HCT116 (cell line): ENCODE results near the gene CUX1. TPM values are rescaled to one million over a fixed set of nuclear protein-coding genes. Genes with fewer than 3 reads are reported as not detected.

Source experiments
- ATAC-seq: fragments of 200-7000 bp; cut with Tn5 transposase; 2 replicates; pipeline ENCODE4 v1.9.1; 2020; ENCODE audit warnings: mild to moderate bottlenecking, moderate library complexity
- BruUV-seq: library from RNA; stranded (reverse); fragments of 400-500 nt; replicated peaks from 2 replicates; lab custom pipeline; 2021; lab: Mats Ljungman, UMichigan
- CTCF ChIA-PET: fragments of 300-600 bp; sonication (Branson Sonifier 250); formaldehyde crosslinking; loops from one replicate; lab custom pipeline; 2021; ENCODE audit warnings: antibody characterized with exemption; lab: Charles Lee
- POLR2A ChIA-PET: fragments of 300-600, 350-600 bp; sonication (Branson Sonifier 250); formaldehyde crosslinking; loops from one replicate; lab custom pipeline; 2021; ENCODE audit warnings: antibody characterized with exemption; lab: Charles Lee
- RAD21 ChIA-PET, 2 experiments: fragments of 300-600 bp; sonication (Branson Sonifier 250); formaldehyde crosslinking; loops; one replicate each; lab custom pipeline; 2023; ENCODE audit warnings: low total read pairs in 2 of 2; ENCODE audit not compliant: uncharacterized antibody in 2 of 2, unreplicated experiment in 2 of 2, low non-redundant PET in 1 of 2; lab: Charles Lee
- DNase-seq: peaks from one replicate; pipeline ENCODE4 v3.0.0-alpha.2; 2010; ENCODE audit warnings: low read depth, low spot score
- H2AFZ ChIP-seq: fragments of 200-600 bp; shearing (Covaris generic), sonication (generic); 2 replicates; pipeline ENCODE4 v1.6.1; 2017; ENCODE audit warnings: low read depth, mixed run types, mixed read lengths, antibody characterized with exemption, low read length; ENCODE audit not compliant: poor library complexity, severe bottlenecking
- H3K27ac ChIP-seq: 2 replicates; pipeline ENCODE4 v1.5.1; 2012; ENCODE audit warnings: low read depth, low read length
- H3K27me3 ChIP-seq: fragments of 200-600 bp; sonication (generic); 2 replicates; pipeline ENCODE4 v1.6.1; 2016; ENCODE audit warnings: mixed run types, low read length, mixed read lengths; ENCODE audit not compliant: insufficient read depth
- H3K36me3 ChIP-seq, 2 experiments: fragments of 200-500 bp in 1 of 2; fragments of 200-600 bp in 1 of 2; sonication (Bioruptor generic) in 1 of 2; sonication (generic) in 1 of 2; 2 replicates each; pipeline versions ENCODE4 v1.5.1 to v1.6.1; 2014 to 2016; ENCODE audit warnings: low read length in 2 of 2, inconsistent platforms in 1 of 2, mixed read lengths in 1 of 2, mixed run types in 1 of 2; ENCODE audit not compliant: insufficient read depth in 2 of 2, control insufficient read depth in 1 of 2
- H3K4me1 ChIP-seq, 2 experiments: fragments of 200-600 bp in 1 of 2; sonication (generic) in 1 of 2; 2 replicates each; pipeline versions ENCODE4 v1.5.1 to v1.6.1; 2012 to 2017; ENCODE audit warnings: low read length in 2 of 2, inconsistent platforms in 1 of 2, mild to moderate bottlenecking in 1 of 2, mixed read lengths in 1 of 2, mixed run types in 1 of 2, moderate library complexity in 1 of 2; ENCODE audit not compliant: insufficient read depth in 2 of 2, control insufficient read depth in 1 of 2
- H3K4me2 ChIP-seq: fragments of 200-600 bp; sonication (generic); 2 replicates; pipeline ENCODE4 v1.6.1; 2017; ENCODE audit warnings: mixed run types, low read length, mixed read lengths
- H3K4me3 ChIP-seq, 2 experiments: fragments of 200-600 bp in 1 of 2; sonication (generic) in 1 of 2; replicated peaks in 1 of 2; 2 replicates each; pipeline ENCODE4 v1.5.1; 2011 to 2016; ENCODE audit warnings: low read length in 2 of 2, control low read depth in 1 of 2, low read depth in 1 of 2, mild to moderate bottlenecking in 1 of 2, mixed read lengths in 1 of 2, mixed run types in 1 of 2
- H3K79me2 ChIP-seq: fragments of 200-600 bp; sonication (generic); 2 replicates; pipeline ENCODE4 v1.6.1; 2017; ENCODE audit warnings: mild to moderate bottlenecking, mixed run types, low read length, moderate library complexity, mixed read lengths; ENCODE audit not compliant: insufficient read depth
- H3K9ac ChIP-seq: fragments of 200-600 bp; sonication (generic); 2 replicates; pipeline ENCODE4 v1.6.1; 2016; ENCODE audit warnings: low read length, mixed read lengths
- H3K9me2 ChIP-seq: fragments of 200-600 bp; sonication (generic), shearing (Covaris generic); 2 replicates; pipeline ENCODE4 v1.6.1; 2017; ENCODE audit warnings: mixed run types, mild to moderate bottlenecking, moderate library complexity; ENCODE audit not compliant: insufficient read depth
- H3K9me3 ChIP-seq, 2 experiments: fragments of 200-500 bp in 1 of 2; fragments of 200-600 bp in 1 of 2; sonication (Bioruptor generic) in 1 of 2; sonication (generic) in 1 of 2; 2 replicates each; pipeline ENCODE4 v1.6.1; 2014 to 2017; ENCODE audit warnings: low read length in 2 of 2, mixed read lengths in 2 of 2, inconsistent platforms in 1 of 2, low read depth in 1 of 2, mild to moderate bottlenecking in 1 of 2, mixed run types in 1 of 2, moderate library complexity in 1 of 2; ENCODE audit not compliant: control insufficient read depth in 1 of 2, insufficient read depth in 1 of 2
- H4K20me1 ChIP-seq: fragments of 200-600 bp; sonication (generic), shearing (Covaris generic); 2 replicates; pipeline ENCODE4 v1.6.1; 2017; ENCODE audit warnings: mixed run types, mild to moderate bottlenecking, moderate library complexity; ENCODE audit not compliant: insufficient read depth
- CBX3 ChIP-seq: IDR thresholded peaks from 2 replicates; pipeline ENCODE4 v1.6.1; 2012; ENCODE audit warnings: low read depth
- EGR1 ChIP-seq: IDR thresholded peaks from 2 replicates; pipeline ENCODE4 v1.6.1; 2012; ENCODE audit warnings: low read depth
- ELF1 ChIP-seq: IDR thresholded peaks from 2 replicates; pipeline ENCODE4 v1.6.1; 2012; ENCODE audit warnings: low read depth, borderline replicate concordance
- EZH2 ChIP-seq: fragments of 200-600 bp; sonication (generic); IDR thresholded peaks from 2 replicates; pipeline ENCODE4 v1.6.1; 2017; ENCODE audit warnings: antibody characterized with exemption, mixed run types
- JUND ChIP-seq: IDR thresholded peaks from 2 replicates; pipeline ENCODE4 v1.6.1; 2012
- SIN3A ChIP-seq: IDR thresholded peaks from 2 replicates; pipeline ENCODE4 v1.6.1; 2012; ENCODE audit warnings: low read depth
- SP1 ChIP-seq: IDR thresholded peaks from 2 replicates; pipeline ENCODE4 v1.6.1; 2012; ENCODE audit warnings: low read depth
- SRF ChIP-seq: IDR thresholded peaks from 2 replicates; pipeline ENCODE4 v1.6.1; 2012; ENCODE audit warnings: low read depth
- intact Hi-C: fragments of 100-400 bp; cut with micrococcal nuclease; formaldehyde crosslinking; loops from 2 replicates; pipeline ENCODE4 v1.10.0; 2022
- total RNA-seq: library from RNA; stranded (reverse); gene quantifications from one replicate; pipeline ENCODE4 v1.2.1, GENCODE V29; 2021; ENCODE audit not compliant: unreplicated experiment
- TF ChIP-seq, protein P1 (sequence below): IDR thresholded peaks from 2 replicates; pipeline ENCODE4 v1.6.1; 2011; ENCODE audit warnings: mild to moderate bottlenecking, low read length, moderate library complexity; ENCODE audit not compliant: insufficient replicate concordance; ENCODE audit errors: extremely low read depth
- TF ChIP-seq, protein P2 (sequence below): IDR thresholded peaks from 2 replicates; pipeline ENCODE4 v1.6.1; 2012
- TF ChIP-seq, protein P3 (sequence below), 3 experiments: fragments of 200-600 bp in 1 of 3; sonication (generic) in 1 of 3; IDR thresholded peaks in 2 of 3; conservative IDR thresholded peaks in 1 of 3; 2 replicates each; pipeline ENCODE4 v1.5.1; 2012 to 2017; ENCODE audit warnings: low read depth in 2 of 3, low read length in 2 of 3, antibody characterized with exemption in 1 of 3, borderline replicate concordance in 1 of 3, control low read depth in 1 of 3, mild to moderate bottlenecking in 1 of 3, mixed read lengths in 1 of 3, mixed run types in 1 of 3, moderate library complexity in 1 of 3; ENCODE audit not compliant: insufficient read depth in 1 of 3

The CUX1 gene
- total RNA-seq, 1 experiment from 2014 or later = 68.9 TPM

DNA sequence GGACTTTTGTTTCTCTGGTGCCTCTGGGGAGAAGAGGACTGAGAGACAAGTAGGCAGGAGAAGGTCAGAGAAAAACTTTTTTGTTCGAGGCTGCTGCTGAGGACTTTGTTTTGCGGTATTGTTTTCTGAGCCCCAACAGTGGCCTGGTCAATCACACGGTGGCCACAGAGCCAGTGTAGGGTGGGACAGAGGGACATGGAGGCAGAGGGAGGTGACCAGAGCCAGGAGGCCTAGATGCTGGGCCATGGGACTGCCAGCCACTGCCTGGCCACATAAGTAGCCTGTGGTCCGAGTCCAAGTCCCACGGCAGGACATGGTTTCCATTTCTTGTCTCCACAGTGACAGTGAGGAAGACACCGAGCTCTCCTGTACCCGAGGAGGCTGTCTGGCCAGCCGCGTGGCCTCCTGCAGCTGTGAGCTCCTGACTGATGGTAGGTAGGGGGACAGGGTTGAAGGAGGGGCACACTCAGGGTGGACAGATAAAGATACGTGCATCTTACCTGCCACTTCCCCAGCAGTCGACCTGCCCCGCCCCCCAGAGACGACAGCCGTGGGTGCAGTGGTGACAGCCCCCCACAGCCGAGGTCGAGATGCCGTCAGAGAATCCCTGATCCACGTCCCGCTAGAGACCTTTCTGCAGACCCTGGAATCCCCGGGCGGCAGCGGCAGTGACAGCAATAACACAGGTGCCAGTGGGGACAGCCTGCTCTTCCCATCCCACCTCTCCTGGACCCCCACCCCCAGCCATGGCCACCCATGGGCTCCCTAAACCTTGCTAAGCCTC lies 496.8 kb downstream of the CUX1 start:
- no peaks in the 10 kb centered on the region for H3K27me3 ChIP-seq
- no peak overlapping the region for H3K4me2 ChIP-seq
- no peak for DNase-seq
- no peaks in the 10 kb centered on the region; a peak in 1 of 4 replicates for H3K36me3 ChIP-seq
- H3K4me1 ChIP-seq = peaks cover 7 to 10% of the 10 kb centered on the region in 2 experiments
- H3K9me2 ChIP-seq = no peaks in the 10 kb centered on the region
- H3K4me3 ChIP-seq = no peak overlapping the region
- CTCF ChIA-PET = no interaction called here
- ATAC-seq = no peak
- no peaks in the 10 kb centered on the region for H3K9me3 ChIP-seq
- H3K9ac ChIP-seq = no peak overlapping the region
- RAD21 ChIA-PET = no interaction called here
- POLR2A ChIA-PET = no interaction called here
- intact Hi-C loops = no loop called here
- TF ChIP-seq JUND (no peak), ELF1 (no peak), SP1 (no peak), EGR1 (no peak), SIN3A (no peak), EZH2 (no peak), CBX3 (no peak), SRF (no peak)
- TF ChIP-seq, protein P1, sequence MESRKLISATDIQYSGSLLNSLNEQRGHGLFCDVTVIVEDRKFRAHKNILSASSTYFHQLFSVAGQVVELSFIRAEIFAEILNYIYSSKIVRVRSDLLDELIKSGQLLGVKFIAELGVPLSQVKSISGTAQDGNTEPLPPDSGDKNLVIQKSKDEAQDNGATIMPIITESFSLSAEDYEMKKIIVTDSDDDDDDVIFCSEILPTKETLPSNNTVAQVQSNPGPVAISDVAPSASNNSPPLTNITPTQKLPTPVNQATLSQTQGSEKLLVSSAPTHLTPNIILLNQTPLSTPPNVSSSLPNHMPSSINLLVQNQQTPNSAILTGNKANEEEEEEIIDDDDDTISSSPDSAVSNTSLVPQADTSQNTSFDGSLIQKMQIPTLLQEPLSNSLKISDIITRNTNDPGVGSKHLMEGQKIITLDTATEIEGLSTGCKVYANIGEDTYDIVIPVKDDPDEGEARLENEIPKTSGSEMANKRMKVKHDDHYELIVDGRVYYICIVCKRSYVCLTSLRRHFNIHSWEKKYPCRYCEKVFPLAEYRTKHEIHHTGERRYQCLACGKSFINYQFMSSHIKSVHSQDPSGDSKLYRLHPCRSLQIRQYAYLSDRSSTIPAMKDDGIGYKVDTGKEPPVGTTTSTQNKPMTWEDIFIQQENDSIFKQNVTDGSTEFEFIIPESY = no peak
- TF ChIP-seq, protein P2, sequence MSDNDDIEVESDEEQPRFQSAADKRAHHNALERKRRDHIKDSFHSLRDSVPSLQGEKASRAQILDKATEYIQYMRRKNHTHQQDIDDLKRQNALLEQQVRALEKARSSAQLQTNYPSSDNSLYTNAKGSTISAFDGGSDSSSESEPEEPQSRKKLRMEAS = no peak
- TF ChIP-seq, protein P3, sequence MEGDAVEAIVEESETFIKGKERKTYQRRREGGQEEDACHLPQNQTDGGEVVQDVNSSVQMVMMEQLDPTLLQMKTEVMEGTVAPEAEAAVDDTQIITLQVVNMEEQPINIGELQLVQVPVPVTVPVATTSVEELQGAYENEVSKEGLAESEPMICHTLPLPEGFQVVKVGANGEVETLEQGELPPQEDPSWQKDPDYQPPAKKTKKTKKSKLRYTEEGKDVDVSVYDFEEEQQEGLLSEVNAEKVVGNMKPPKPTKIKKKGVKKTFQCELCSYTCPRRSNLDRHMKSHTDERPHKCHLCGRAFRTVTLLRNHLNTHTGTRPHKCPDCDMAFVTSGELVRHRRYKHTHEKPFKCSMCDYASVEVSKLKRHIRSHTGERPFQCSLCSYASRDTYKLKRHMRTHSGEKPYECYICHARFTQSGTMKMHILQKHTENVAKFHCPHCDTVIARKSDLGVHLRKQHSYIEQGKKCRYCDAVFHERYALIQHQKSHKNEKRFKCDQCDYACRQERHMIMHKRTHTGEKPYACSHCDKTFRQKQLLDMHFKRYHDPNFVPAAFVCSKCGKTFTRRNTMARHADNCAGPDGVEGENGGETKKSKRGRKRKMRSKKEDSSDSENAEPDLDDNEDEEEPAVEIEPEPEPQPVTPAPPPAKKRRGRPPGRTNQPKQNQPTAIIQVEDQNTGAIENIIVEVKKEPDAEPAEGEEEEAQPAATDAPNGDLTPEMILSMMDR (IDR thresholded peaks at IDR 0.05 in 2 of 3, conservative IDR thresholded peaks at IDR 0.05 in 1 of 3; ENCODE audit: borderline replicate concordance in 1 of 3, insufficient read depth in 1 of 3, low read depth in 2 of 3, low read length in 2 of 3) = no peak
- H2AFZ ChIP-seq = no peak overlapping the region
- no TSS peak for BruUV-seq
- no peaks in the 10 kb centered on the region for H4K20me1 ChIP-seq
- H3K79me2 ChIP-seq = no peaks in the 10 kb centered on the region
- no peak overlapping the region for H3K27ac ChIP-seq
